Hepatocyte (in vitro differentiated cells): ENCODE results near the gene ZNF17.

Experiments used
- CTCF ChIP-seq: fragments of 200-600 bp; sonication (generic); IDR thresholded peaks from 2 replicates; pipeline ENCODE4 v1.5.1; 2016; ENCODE audit warnings: antibody characterized with exemption, mild to moderate bottlenecking; ENCODE audit not compliant: poor library complexity
- EZH2 ChIP-seq: fragments of 200-600 bp; sonication (generic); IDR thresholded peaks from 2 replicates; pipeline ENCODE4 v1.6.1; 2016; ENCODE audit warnings: antibody characterized with exemption, mild to moderate bottlenecking, borderline replicate concordance

DNA sequence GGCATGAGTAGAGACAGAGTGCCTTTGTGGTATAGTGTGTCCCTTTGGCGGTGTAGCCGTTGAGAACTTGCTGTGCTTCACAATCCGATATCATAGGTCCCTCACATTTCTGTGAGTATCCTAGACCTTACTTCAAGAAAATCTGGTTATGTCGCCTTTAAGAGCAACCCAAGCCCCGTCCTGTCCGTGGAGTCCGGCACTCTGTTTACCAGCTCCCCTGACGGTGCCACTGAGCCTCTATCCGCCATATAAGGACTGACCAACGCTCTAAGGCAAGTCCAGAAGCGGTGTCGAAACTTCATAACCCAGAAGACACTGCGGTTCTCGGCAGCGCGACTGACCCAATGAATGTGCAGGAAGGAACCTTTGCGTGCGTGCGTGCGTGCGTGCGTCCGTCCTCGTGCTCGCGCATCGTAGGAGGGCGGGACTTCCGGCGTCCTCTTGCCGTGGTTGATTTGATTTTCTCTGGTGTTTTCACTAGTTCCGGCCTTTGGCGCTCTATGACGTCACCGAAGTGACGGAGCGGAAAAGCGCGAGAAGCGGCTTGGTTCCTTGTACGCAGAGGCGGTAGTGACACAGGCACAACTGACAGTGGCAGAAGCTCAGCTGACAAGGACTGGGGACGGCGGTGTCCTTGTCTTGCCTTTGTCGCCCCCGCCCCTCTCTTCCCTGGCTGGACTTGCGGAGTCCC is 47.8 kb upstream of the ZNF17 start, which contains the start of the genes TRAPPC2B and ZNF547:
- no peak for TF ChIP-seq CTCF
- no peak for TF ChIP-seq EZH2
